ENCODE results near the gene CNNM4.
A peak's percentile ranks its signal among the peaks of the same experiment; 100 is the strongest.

CNNM4 gene

GRCh38 chr2:96857667-96858372 lies 97.1 kb downstream of the CNNM4 start, which contains the start of gene ANKRD39:
Gene ANKRD39, minus strand, starts transcription at chr2:96858016. Its CDS starts 29 bp downstream, at chr2:96857987.
- Histone ChIP-seq H3K4me3 (ENCODE audit: insufficient read depth in 1 of 2, low read depth in 1 of 2, low read length in 2 of 2) (peak within 1 kb of the TSS; percentile 85 to 93), H2BK120ac (ENCODE audit: low read depth, low read length) (no peak within 1 kb of the TSS), H2BK15ac (ENCODE audit: low read depth, poor library complexity, severe bottlenecking) (peak within 1 kb of the TSS; percentile 15), H3K9ac (ENCODE audit: low read length) (peak within 1 kb of the TSS; percentile 86), H3K9me3 (ENCODE audit: control insufficient read depth, low read length) (no peaks in the 10 kb centered on the region), H3K23ac (ENCODE audit: low read length in 2 of 2) (peak within 1 kb of the TSS in 1 of 2 experiments; percentile 92), H3K18ac (ENCODE audit: low read depth in 1 of 2, low read length in 2 of 2) (peak within 1 kb of the TSS; percentile 58 to 94), H3K27ac (ENCODE audit: low read length, poor library complexity, severe bottlenecking) (peak within 1 kb of the TSS; percentile 44), H3K36me3 (ENCODE audit: control insufficient read depth in 1 of 2, insufficient read depth in 2 of 2, low read depth in 1 of 2, low read length in 2 of 2) (peaks cover 35 to 40% of the 10 kb centered on the region in 2 experiments), H3K14ac (ENCODE audit: low read length in 2 of 2) (peak within 1 kb of the TSS in 1 of 2 experiments; percentile 91), H3K4me2 (ENCODE audit: low read length, poor library complexity, severe bottlenecking) (peak within 1 kb of the TSS; percentile 81), H3K4me1 (ENCODE audit: control insufficient read depth, insufficient read depth, low read depth, low read length) (peaks cover 22% of the 10 kb centered on the region), H3K27me3 (ENCODE audit: control insufficient read depth in 1 of 2, insufficient read depth in 1 of 2, low read length in 2 of 2) (no peaks in the 10 kb centered on the region), H4K91ac (ENCODE audit: low read length) (no peak within 1 kb of the TSS), H2BK5ac (ENCODE audit: low read depth, low read length, poor library complexity, severe bottlenecking) (no peak within 1 kb of the TSS), H2AK5ac (ENCODE audit: low read length, severe bottlenecking) (no peak within 1 kb of the TSS), H4K8ac (ENCODE audit: low read length) (peak within 1 kb of the TSS; percentile 83), H2BK12ac (ENCODE audit: low read length in 2 of 2) (no peak within 1 kb of the TSS), H3K79me1 (replicated peaks; ENCODE audit: low read length, poor library complexity, severe bottlenecking) (peaks cover 38% of the 10 kb centered on the region), H3K4ac (ENCODE audit: low read depth in 1 of 2, low read length in 2 of 2) (peak within 1 kb of the TSS; percentile 49 to 59), H2AFZ (ENCODE audit: low read depth, low read length) (peak within 1 kb of the TSS; percentile 84)
- peak; percentile 98 for DNase-seq
- WGBS, result under 1% methylated on average over 59 of the region's 81 CpGs

- H3K9me3 ChIP-seq (ENCODE audit: control insufficient read depth, low read length), result no peaks in the 10 kb centered on the region
- H3K9ac ChIP-seq (ENCODE audit: low read length), result peak overlapping the region; percentile 70
- H4K91ac ChIP-seq (ENCODE audit: low read length), result peak overlapping the region; percentile 73
- H3K4me3 ChIP-seq (ENCODE audit: insufficient read depth in 1 of 2, low read depth in 1 of 2, low read length in 2 of 2), result peak overlapping the region in 1 of 2 experiments; percentile 72
- H2BK15ac ChIP-seq (ENCODE audit: low read depth, poor library complexity, severe bottlenecking), result no peak overlapping the region
- H3K79me1 ChIP-seq (replicated peaks; ENCODE audit: low read length, poor library complexity, severe bottlenecking), result peaks cover 46% of the 10 kb centered on the region
- no peak overlapping the region for H2BK5ac ChIP-seq (ENCODE audit: low read depth, low read length, poor library complexity, severe bottlenecking)
- H4K8ac ChIP-seq (ENCODE audit: low read length), result no peak overlapping the region
- peak overlapping the region; percentile 57 for H3K4me2 ChIP-seq (ENCODE audit: low read length, poor library complexity, severe bottlenecking)
- no peak overlapping the region for H3K4ac ChIP-seq (ENCODE audit: low read depth in 1 of 2, low read length in 2 of 2)
- no peak overlapping the region for H2BK120ac ChIP-seq (ENCODE audit: low read depth, low read length)
- no peak overlapping the region for H3K23ac ChIP-seq (ENCODE audit: low read length in 2 of 2)
- peaks cover 22% of the 10 kb centered on the region for H3K4me1 ChIP-seq (ENCODE audit: control insufficient read depth, insufficient read depth, low read depth, low read length)
- peak overlapping the region; percentile 7 for H2AK5ac ChIP-seq (ENCODE audit: low read length, severe bottlenecking)
- peak overlapping the region in 1 of 2 experiments; percentile 16 for H3K18ac ChIP-seq (ENCODE audit: low read depth in 1 of 2, low read length in 2 of 2)
- 55% methylated on average over 10 of the region's 11 CpGs for WGBS
- peaks cover 41 to 42% of the 10 kb centered on the region in 2 experiments for H3K36me3 ChIP-seq (ENCODE audit: control insufficient read depth in 1 of 2, insufficient read depth in 2 of 2, low read depth in 1 of 2, low read length in 2 of 2)
- H2AFZ ChIP-seq (ENCODE audit: low read depth, low read length), result no peak overlapping the region
- no peak overlapping the region for H3K27ac ChIP-seq (ENCODE audit: low read length, poor library complexity, severe bottlenecking)
- H3K27me3 ChIP-seq (ENCODE audit: control insufficient read depth in 1 of 2, insufficient read depth in 1 of 2, low read length in 2 of 2), result no peaks in the 10 kb centered on the region
- no peak overlapping the region for H3K14ac ChIP-seq (ENCODE audit: low read length in 2 of 2)
- peak; percentile 25 for DNase-seq
- peak overlapping the region in 1 of 2 experiments; percentile 15 for H2BK12ac ChIP-seq (ENCODE audit: low read length in 2 of 2)
Measured at GRCh38 chr2:96859099-96859649, 98.5 kb downstream of the CNNM4 start.

GRCh38 chr2:96859681-96860064 lies 99.0 kb downstream of the CNNM4 start:
- Histone ChIP-seq H3K9ac (ENCODE audit: low read length) (peak overlapping the region; percentile 70), H4K8ac (ENCODE audit: low read length) (no peak overlapping the region), H2BK12ac (ENCODE audit: low read length in 2 of 2) (peak overlapping the region in 1 of 2 experiments; percentile 10), H2AFZ (ENCODE audit: low read depth, low read length) (no peak overlapping the region), H2BK15ac (ENCODE audit: low read depth, poor library complexity, severe bottlenecking) (no peak overlapping the region), H3K4me2 (ENCODE audit: low read length, poor library complexity, severe bottlenecking) (no peak overlapping the region), H3K27me3 (ENCODE audit: control insufficient read depth in 1 of 2, insufficient read depth in 1 of 2, low read length in 2 of 2) (no peaks in the 10 kb centered on the region), H2AK5ac (ENCODE audit: low read length, severe bottlenecking) (no peak overlapping the region), H3K18ac (ENCODE audit: low read depth in 1 of 2, low read length in 2 of 2) (no peak overlapping the region), H3K9me3 (ENCODE audit: control insufficient read depth, low read length) (no peaks in the 10 kb centered on the region), H4K91ac (ENCODE audit: low read length) (no peak overlapping the region), H3K4me3 (ENCODE audit: insufficient read depth in 1 of 2, low read depth in 1 of 2, low read length in 2 of 2) (no peak overlapping the region), H3K23ac (ENCODE audit: low read length in 2 of 2) (no peak overlapping the region), H2BK5ac (ENCODE audit: low read depth, low read length, poor library complexity, severe bottlenecking) (no peak overlapping the region), H3K14ac (ENCODE audit: low read length in 2 of 2) (no peak overlapping the region), H3K36me3 (ENCODE audit: control insufficient read depth in 1 of 2, insufficient read depth in 2 of 2, low read depth in 1 of 2, low read length in 2 of 2) (peaks cover 44 to 45% of the 10 kb centered on the region in 2 experiments), H2BK120ac (ENCODE audit: low read depth, low read length) (no peak overlapping the region), H3K79me1 (replicated peaks; ENCODE audit: low read length, poor library complexity, severe bottlenecking) (peaks cover 48% of the 10 kb centered on the region), H3K27ac (ENCODE audit: low read length, poor library complexity, severe bottlenecking) (no peak overlapping the region), H3K4me1 (ENCODE audit: control insufficient read depth, insufficient read depth, low read depth, low read length) (peaks cover 22% of the 10 kb centered on the region), H3K4ac (ENCODE audit: low read depth in 1 of 2, low read length in 2 of 2) (no peak overlapping the region)
- WGBS, result 85% methylated on average over 4 of the region's 4 CpGs
- DNase-seq, result no peak
